ENCODE data around the gene HRH1.

DNA sequence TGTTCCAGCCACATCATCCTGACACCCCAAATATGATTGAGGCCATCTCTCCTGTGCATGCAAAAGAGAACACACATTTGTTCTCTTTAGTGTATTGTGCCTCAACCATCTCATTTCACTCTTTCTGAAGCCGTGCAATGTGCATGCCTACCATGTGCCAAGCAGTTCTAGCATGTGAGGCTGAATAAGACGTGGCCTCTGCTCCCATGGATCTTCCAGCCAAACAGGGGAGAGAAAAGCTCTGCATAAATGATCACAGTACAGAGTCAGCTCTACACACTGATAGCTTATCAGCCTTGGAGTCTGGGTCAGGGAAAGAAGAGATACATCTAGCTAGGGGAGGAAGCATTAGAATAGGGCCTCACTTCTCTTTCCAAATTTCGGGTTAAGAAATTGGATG is 69.7 kb downstream of the HRH1 start:
- TF ChIP-seq POLR2A (IDR thresholded peaks at IDR 0.05), result no peak
- TF ChIP-seq, protein P1, sequence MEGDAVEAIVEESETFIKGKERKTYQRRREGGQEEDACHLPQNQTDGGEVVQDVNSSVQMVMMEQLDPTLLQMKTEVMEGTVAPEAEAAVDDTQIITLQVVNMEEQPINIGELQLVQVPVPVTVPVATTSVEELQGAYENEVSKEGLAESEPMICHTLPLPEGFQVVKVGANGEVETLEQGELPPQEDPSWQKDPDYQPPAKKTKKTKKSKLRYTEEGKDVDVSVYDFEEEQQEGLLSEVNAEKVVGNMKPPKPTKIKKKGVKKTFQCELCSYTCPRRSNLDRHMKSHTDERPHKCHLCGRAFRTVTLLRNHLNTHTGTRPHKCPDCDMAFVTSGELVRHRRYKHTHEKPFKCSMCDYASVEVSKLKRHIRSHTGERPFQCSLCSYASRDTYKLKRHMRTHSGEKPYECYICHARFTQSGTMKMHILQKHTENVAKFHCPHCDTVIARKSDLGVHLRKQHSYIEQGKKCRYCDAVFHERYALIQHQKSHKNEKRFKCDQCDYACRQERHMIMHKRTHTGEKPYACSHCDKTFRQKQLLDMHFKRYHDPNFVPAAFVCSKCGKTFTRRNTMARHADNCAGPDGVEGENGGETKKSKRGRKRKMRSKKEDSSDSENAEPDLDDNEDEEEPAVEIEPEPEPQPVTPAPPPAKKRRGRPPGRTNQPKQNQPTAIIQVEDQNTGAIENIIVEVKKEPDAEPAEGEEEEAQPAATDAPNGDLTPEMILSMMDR (IDR thresholded peaks at IDR 0.05), result no peak

All from adrenal gland (tissue), 5 donors.